ENCODE results near the gene DOCK9.

The DOCK9 gene

GRCh38 chr13:98883998-98884397 is 93.9 kb downstream of the DOCK9 start:
- Histone ChIP-seq H3K27me3 (ENCODE audit: insufficient read depth, low read depth) (no peaks in the 10 kb centered on the region), H3K9ac (no peak overlapping the region), H3K4me2 (no peak overlapping the region), H4K20me1 (ENCODE audit: insufficient read depth) (no peaks in the 10 kb centered on the region), H3K27ac (no peak overlapping the region), H3K36me3 (ENCODE audit: insufficient read depth) (no peaks in the 10 kb centered on the region), H3K4me1 (ENCODE audit: low read depth, poor library complexity, severe bottlenecking) (peaks cover 10% of the 10 kb centered on the region), H2AFZ (ENCODE audit: low read depth) (no peak overlapping the region), H3K4me3 (IDR thresholded peaks at IDR 0.05; ENCODE audit: insufficient read depth, low read depth, low read length) (no peak overlapping the region), H3K79me2 (ENCODE audit: insufficient read depth, low read depth) (no peaks in the 10 kb centered on the region)
- TF ChIP-seq CTCF (conservative IDR thresholded peaks at IDR 0.05; ENCODE audit: low read depth, low read length): no peak

- Histone ChIP-seq H3K9ac (no peak overlapping the region), H3K4me2 (no peak overlapping the region), H3K27ac (no peak overlapping the region), H3K4me3 (IDR thresholded peaks at IDR 0.05; ENCODE audit: insufficient read depth, low read depth, low read length) (no peak overlapping the region), H3K36me3 (ENCODE audit: insufficient read depth) (no peaks in the 10 kb centered on the region), H3K4me1 (ENCODE audit: low read depth, poor library complexity, severe bottlenecking) (peaks cover 2% of the 10 kb centered on the region), H3K79me2 (ENCODE audit: insufficient read depth, low read depth) (no peaks in the 10 kb centered on the region), H2AFZ (ENCODE audit: low read depth) (no peak overlapping the region), H4K20me1 (ENCODE audit: insufficient read depth) (no peaks in the 10 kb centered on the region), H3K27me3 (ENCODE audit: insufficient read depth, low read depth) (no peaks in the 10 kb centered on the region)
- no peak for TF ChIP-seq CTCF (conservative IDR thresholded peaks at IDR 0.05; ENCODE audit: low read depth, low read length)
Observed at GRCh38 chr13:98881390-98881789, 96.5 kb downstream of the DOCK9 start.

GRCh38 chr13:98880677-98881076 is 97.2 kb downstream of the DOCK9 start:
- no peaks in the 10 kb centered on the region for H3K79me2 ChIP-seq (ENCODE audit: insufficient read depth, low read depth)
- no peak for TF ChIP-seq CTCF (conservative IDR thresholded peaks at IDR 0.05; ENCODE audit: low read depth, low read length)
- no peak overlapping the region for H3K9ac ChIP-seq
- H3K4me3 ChIP-seq (IDR thresholded peaks at IDR 0.05; ENCODE audit: insufficient read depth, low read depth, low read length): no peak overlapping the region
- H3K27ac ChIP-seq: no peak overlapping the region
- no peaks in the 10 kb centered on the region for H4K20me1 ChIP-seq (ENCODE audit: insufficient read depth)
- H3K4me2 ChIP-seq: no peak overlapping the region
- no peak overlapping the region for H2AFZ ChIP-seq (ENCODE audit: low read depth)
- H3K4me1 ChIP-seq (ENCODE audit: low read depth, poor library complexity, severe bottlenecking): peaks cover 10% of the 10 kb centered on the region
- no peaks in the 10 kb centered on the region for H3K36me3 ChIP-seq (ENCODE audit: insufficient read depth)
- H3K27me3 ChIP-seq (ENCODE audit: insufficient read depth, low read depth): no peaks in the 10 kb centered on the region

GRCh38 chr13:98879957-98880356 is 97.9 kb downstream of the DOCK9 start:
- no peak overlapping the region for H2AFZ ChIP-seq (ENCODE audit: low read depth)
- no peak overlapping the region for H3K9ac ChIP-seq
- no peaks in the 10 kb centered on the region for H3K36me3 ChIP-seq (ENCODE audit: insufficient read depth)
- peaks cover 17% of the 10 kb centered on the region for H3K4me1 ChIP-seq (ENCODE audit: low read depth, poor library complexity, severe bottlenecking)
- H4K20me1 ChIP-seq (ENCODE audit: insufficient read depth): no peaks in the 10 kb centered on the region
- no peak overlapping the region for H3K4me3 ChIP-seq (IDR thresholded peaks at IDR 0.05; ENCODE audit: insufficient read depth, low read depth, low read length)
- no peaks in the 10 kb centered on the region for H3K79me2 ChIP-seq (ENCODE audit: insufficient read depth, low read depth)
- no peak for TF ChIP-seq CTCF (conservative IDR thresholded peaks at IDR 0.05; ENCODE audit: low read depth, low read length)
- H3K27ac ChIP-seq: no peak overlapping the region
- no peak overlapping the region for H3K4me2 ChIP-seq
- no peaks in the 10 kb centered on the region for H3K27me3 ChIP-seq (ENCODE audit: insufficient read depth, low read depth)
